RWPE2 (cell line): ENCODE results near the gene URB1.
"Not testable (repeated sequence)": the region's sequence is repeated elsewhere in the genome, so short reads cannot be mapped to it uniquely, and the experiment has no call there.

ENCODE experiments used
- ATAC-seq: fragments of 200-7000 bp; cut with Tn5 transposase; 3 replicates; pipeline ENCODE4 v1.9.1; 2021; ENCODE audit warnings: low read depth
- DNase-seq: peaks from one replicate; pipeline ENCODE4 v3.0.0-alpha.2; 2020; ENCODE audit warnings: low spot score
- H3K27ac ChIP-seq: fragments of 450-650 bp; 2 replicates; pipeline ENCODE4 v1.5.1; 2017; ENCODE audit warnings: mild to moderate bottlenecking; ENCODE audit not compliant: poor library complexity, severe bottlenecking
- H3K27me3 ChIP-seq: fragments of 250-450 bp; sonication (Bioruptor Pico); 2 replicates; pipeline ENCODE4 v1.5.1; 2021; ENCODE audit warnings: mild to moderate bottlenecking, moderate library complexity; ENCODE audit not compliant: insufficient read depth, poor library complexity, severe bottlenecking
- H3K36me3 ChIP-seq: fragments of 250-450 bp; sonication (Bioruptor Pico); 2 replicates; pipeline ENCODE4 v1.5.1; 2020; ENCODE audit warnings: low read depth, mild to moderate bottlenecking, moderate library complexity
- H3K4me1 ChIP-seq: fragments of 250-450 bp; sonication (Bioruptor Pico); 2 replicates; pipeline ENCODE4 v1.5.1; 2021; ENCODE audit warnings: mild to moderate bottlenecking, moderate library complexity; ENCODE audit not compliant: insufficient read depth, poor library complexity, severe bottlenecking
- H3K4me3 ChIP-seq: fragments of 250-450 bp; sonication (Bioruptor Pico); 2 replicates; pipeline ENCODE4 v1.5.1; 2021; ENCODE audit warnings: mild to moderate bottlenecking, moderate library complexity; ENCODE audit not compliant: severe bottlenecking
- H3K9me3 ChIP-seq: fragments of 250-450 bp; sonication (Bioruptor Pico); 2 replicates; pipeline ENCODE4 v1.5.1; 2021; ENCODE audit warnings: mild to moderate bottlenecking, moderate library complexity; ENCODE audit not compliant: severe bottlenecking
- CTCF ChIP-seq: fragments of 450-650 bp; IDR thresholded peaks from one replicate; pipeline ENCODE4 v1.5.1; 2017; ENCODE audit warnings: mild to moderate bottlenecking, moderate library complexity; ENCODE audit not compliant: poor library complexity, severe bottlenecking

URB1 gene

GRCh38 chr21:32377506-32377905 is 15.3 kb downstream of the URB1 start:
- Histone ChIP-seq H3K27me3 (no peaks in the 10 kb centered on the region), H3K4me3 (no peak overlapping the region), H3K9me3 (no peaks in the 10 kb centered on the region), H3K36me3 (peaks cover 97% of the 10 kb centered on the region), H3K4me1 (peaks cover 39% of the 10 kb centered on the region), H3K27ac (no peak overlapping the region)
- DNase-seq, result no peak
- no peak for ATAC-seq
- TF ChIP-seq CTCF, result no peak

DNA sequence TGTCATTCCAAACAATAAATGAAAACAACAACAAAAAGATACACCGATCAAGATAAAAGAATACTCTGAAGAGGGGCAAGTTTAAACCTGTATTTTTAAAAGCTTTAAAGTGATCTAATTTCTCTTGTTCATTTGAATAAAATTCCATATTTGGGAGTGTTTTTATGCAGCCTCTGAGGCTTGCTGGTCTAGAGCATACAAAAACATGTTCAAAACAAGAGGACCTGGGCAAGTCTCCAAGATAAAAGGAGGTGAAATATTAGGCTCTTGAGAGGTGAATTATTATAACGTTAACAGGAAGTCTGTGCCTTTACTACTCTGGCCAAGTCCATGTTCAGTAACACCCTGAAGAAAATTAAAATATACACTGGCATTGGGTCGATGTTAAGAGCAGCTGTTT is 20.1 kb downstream of the URB1 start:
- Histone ChIP-seq H3K9me3 (no peaks in the 10 kb centered on the region), H3K27ac (peak overlapping the region; percentile 88), H3K4me1 (peaks cover 42% of the 10 kb centered on the region), H3K36me3 (peaks cover 97% of the 10 kb centered on the region), H3K4me3 (no peak overlapping the region), H3K27me3 (no peaks in the 10 kb centered on the region)
- no peak for DNase-seq
- TF ChIP-seq CTCF, result no peak
- ATAC-seq, result peak; percentile 51

DNA sequence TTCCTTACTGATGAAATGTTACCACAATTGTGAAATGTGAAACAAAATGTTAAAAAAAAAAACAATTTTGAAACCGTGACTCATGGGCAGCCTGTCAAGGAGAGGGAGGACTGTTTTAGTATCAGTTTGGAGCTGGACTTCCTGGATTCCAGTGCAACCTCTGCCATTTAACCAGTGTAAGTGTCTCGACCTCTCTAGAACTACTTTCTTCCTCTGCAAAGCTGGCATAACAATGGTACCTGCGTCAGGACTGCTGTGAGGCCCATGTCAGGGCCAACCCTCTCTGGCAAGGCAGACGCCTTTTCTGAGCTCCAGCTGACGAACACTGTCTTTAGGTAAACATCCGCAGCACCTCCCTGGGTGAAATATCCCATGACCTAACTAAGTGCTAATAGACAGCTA is 20.9 kb downstream of the URB1 start:
- Histone ChIP-seq H3K27me3 (no peaks in the 10 kb centered on the region), H3K4me3 (no peak overlapping the region), H3K9me3 (no peaks in the 10 kb centered on the region), H3K4me1 (peaks cover 42% of the 10 kb centered on the region), H3K36me3 (peaks cover 97% of the 10 kb centered on the region), H3K27ac (peak overlapping the region; percentile 88)
- no peak for TF ChIP-seq CTCF
- peak; percentile 90 for ATAC-seq
- DNase-seq, result peak; percentile 82

- Histone ChIP-seq H3K27ac (peak overlapping the region; percentile 88), H3K36me3 (peaks cover 97% of the 10 kb centered on the region), H3K9me3 (no peaks in the 10 kb centered on the region), H3K4me1 (peaks cover 42% of the 10 kb centered on the region), H3K27me3 (no peaks in the 10 kb centered on the region), H3K4me3 (no peak overlapping the region)
- TF ChIP-seq CTCF, result no peak
- DNase-seq (no peak), ATAC-seq (no peak)
Measured at GRCh38 chr21:32370998-32371766, 21.6 kb downstream of the URB1 start.

GRCh38 chr21:32368961-32369360 is 23.9 kb downstream of the URB1 start:
- not testable (repeated sequence) for H3K27me3 ChIP-seq, H3K9me3 ChIP-seq, H3K27ac ChIP-seq, ATAC-seq, DNase-seq, H3K4me3 ChIP-seq
- Histone ChIP-seq H3K36me3 (peaks cover 97% of the 10 kb centered on the region), H3K4me1 (peaks cover 28% of the 10 kb centered on the region)
